ENCODE measurements around the gene DLG2. TPM values are rescaled to one million over a fixed set of nuclear protein-coding genes. Genes with fewer than 3 reads are reported as not detected.

The DLG2 gene
- total RNA-seq, 1 donor from 2014 or later, result 2.1 TPM

DNA sequence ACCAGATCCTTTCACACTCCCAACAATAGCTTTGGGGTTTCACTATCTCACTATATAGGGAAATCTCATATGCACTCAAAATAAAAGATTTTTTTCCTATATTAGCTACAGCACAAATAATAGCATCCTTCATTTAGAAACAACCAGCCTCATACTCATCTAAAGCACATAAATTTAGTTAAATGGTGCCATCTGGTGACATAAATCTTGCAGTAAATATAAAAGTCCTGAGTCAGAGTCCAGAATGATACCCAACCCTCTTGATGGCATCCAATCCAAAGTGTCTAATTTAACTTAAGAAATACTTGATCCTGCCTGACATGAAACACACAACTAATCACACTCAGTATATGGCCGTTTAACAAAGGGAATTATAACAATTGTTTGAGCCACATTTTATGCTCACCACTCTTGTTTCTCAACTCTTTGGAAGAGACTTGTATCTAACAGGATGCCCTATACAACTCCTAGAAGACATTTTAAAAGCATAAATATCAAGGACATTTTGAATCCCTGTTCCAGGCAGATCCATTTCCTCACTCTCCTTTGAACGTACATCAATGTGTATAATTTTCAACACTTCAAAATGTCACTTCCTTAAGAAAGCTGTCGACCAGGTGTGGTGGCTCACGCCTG is 36.2 kb downstream of the DLG2 start:
- no peaks in the 10 kb centered on the region for H3K4me1 Mint-ChIP-seq
- H3K27me3 Mint-ChIP-seq (ENCODE audit: low read depth), result no peaks in the 10 kb centered on the region
- DNase-seq (ENCODE audit: low read depth, low spot score), result no peak
- TF ChIP-seq CTCF (conservative IDR thresholded peaks at IDR 0.05), result peak; percentile 66
- peaks cover 7% of the 10 kb centered on the region for H3K36me3 Mint-ChIP-seq (ENCODE audit: low read depth)
- no peak overlapping the region for H3K27ac Mint-ChIP-seq (ENCODE audit: unreplicated experiment)
- peaks cover 11% of the 10 kb centered on the region for H3K9me3 Mint-ChIP-seq
- no peak overlapping the region for H3K4me3 Mint-ChIP-seq

DNA sequence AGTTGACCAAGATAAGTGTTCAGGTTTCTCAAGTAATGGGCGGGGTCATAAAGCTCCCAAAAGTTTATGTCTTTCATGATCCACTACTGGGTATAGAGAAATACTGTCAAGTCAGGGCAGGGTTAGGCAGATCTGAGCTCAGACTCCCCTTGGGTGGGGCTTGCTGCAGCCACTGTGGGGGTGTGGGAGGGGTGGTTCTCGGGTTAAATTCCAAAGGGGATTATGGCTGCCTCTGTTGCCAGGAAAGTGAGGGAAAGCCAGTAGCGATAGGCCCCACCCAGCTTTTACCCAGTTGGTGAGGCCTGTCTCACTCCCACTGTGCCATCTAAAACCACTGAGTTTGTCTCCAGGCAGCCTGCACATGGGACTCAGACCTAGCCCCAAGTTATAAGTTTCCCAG is 37.8 kb downstream of the DLG2 start:
- no peak for TF ChIP-seq CTCF (conservative IDR thresholded peaks at IDR 0.05)
- H3K4me1 Mint-ChIP-seq, result no peaks in the 10 kb centered on the region
- no peaks in the 10 kb centered on the region for H3K27me3 Mint-ChIP-seq (ENCODE audit: low read depth)
- DNase-seq (ENCODE audit: low read depth, low spot score), result no peak
- peaks cover 11% of the 10 kb centered on the region for H3K9me3 Mint-ChIP-seq
- no peak overlapping the region for H3K4me3 Mint-ChIP-seq
- no peak overlapping the region for H3K27ac Mint-ChIP-seq (ENCODE audit: unreplicated experiment)
- H3K36me3 Mint-ChIP-seq (ENCODE audit: low read depth), result peaks cover 7% of the 10 kb centered on the region

- Mint-ChIP-seq H3K9me3 (peaks cover 9% of the 10 kb centered on the region), H3K4me1 (no peaks in the 10 kb centered on the region), H3K27ac (ENCODE audit: unreplicated experiment) (no peak overlapping the region), H3K4me3 (no peak overlapping the region), H3K36me3 (ENCODE audit: low read depth) (peaks cover 8% of the 10 kb centered on the region), H3K27me3 (ENCODE audit: low read depth) (no peaks in the 10 kb centered on the region)
- no peak for TF ChIP-seq CTCF (conservative IDR thresholded peaks at IDR 0.05)
- no peak for DNase-seq (ENCODE audit: low read depth, low spot score)
These were observed 45.0 kb downstream of the DLG2 start for GRCh38 chr11:85582111-85582510.

- H3K27ac Mint-ChIP-seq (ENCODE audit: unreplicated experiment), result no peak overlapping the region
These were observed 51.8 kb downstream of the DLG2 start for GRCh38 chr11:85575388-85575787.

DNA sequence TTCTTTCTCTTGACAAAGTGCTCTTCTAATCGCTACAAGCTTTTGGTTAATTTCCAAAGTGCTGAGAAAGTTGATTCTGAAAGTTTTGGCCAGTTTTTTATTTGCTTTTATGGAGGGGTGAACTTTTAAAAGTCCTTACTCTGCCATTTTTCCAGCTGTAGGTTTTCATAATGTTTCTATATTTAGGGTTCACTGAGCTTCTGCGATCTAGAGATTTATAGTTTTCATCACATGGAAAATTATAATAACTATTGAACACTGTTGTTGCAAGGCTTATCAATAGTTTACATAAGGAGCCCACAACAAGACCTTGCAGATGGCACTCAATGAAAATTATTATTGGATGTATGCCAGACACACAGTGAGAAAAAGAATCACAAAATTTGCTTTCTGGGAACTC is 55.1 kb downstream of the DLG2 start:
- Mint-ChIP-seq H3K27ac (ENCODE audit: unreplicated experiment) (no peak overlapping the region), H3K9me3 (peaks cover 12% of the 10 kb centered on the region), H3K36me3 (ENCODE audit: low read depth) (peaks cover 8% of the 10 kb centered on the region), H3K27me3 (ENCODE audit: low read depth) (no peaks in the 10 kb centered on the region), H3K4me1 (no peaks in the 10 kb centered on the region), H3K4me3 (no peak overlapping the region)
- DNase-seq (ENCODE audit: low read depth, low spot score), result no peak
- no peak for TF ChIP-seq CTCF (conservative IDR thresholded peaks at IDR 0.05)

More at GRCh38 chr11:85575388-85575787, 51.8 kb downstream of the DLG2 start:
- no peak for DNase-seq (ENCODE audit: low read depth, low spot score)
- peaks cover 15% of the 10 kb centered on the region for H3K9me3 Mint-ChIP-seq
- H3K27me3 Mint-ChIP-seq (ENCODE audit: low read depth), result no peaks in the 10 kb centered on the region
- no peaks in the 10 kb centered on the region for H3K4me1 Mint-ChIP-seq
- no peak overlapping the region for H3K4me3 Mint-ChIP-seq
- TF ChIP-seq CTCF (conservative IDR thresholded peaks at IDR 0.05), result no peak
- H3K36me3 Mint-ChIP-seq (ENCODE audit: low read depth), result peaks cover 9% of the 10 kb centered on the region
